K562 (cell line): ENCODE measurements around the gene PAN3.

Source experiments
- BACH1 ChIP-seq: fragments of 200-800 bp; sonication (Bioruptor generic); IDR thresholded peaks from 2 replicates; pipeline ENCODE4 v1.6.1; 2016; ENCODE audit warnings: missing genetic modification characterization, missing compliant biosample characterization
- CSDE1 ChIP-seq, 2 experiments: fragments of 450-650 bp; IDR thresholded peaks; 2 replicates each; pipeline ENCODE4 v1.6.1; 2016; ENCODE audit warnings: mild to moderate bottlenecking in 1 of 2
- DIDO1 ChIP-seq: fragments of 450-650 bp; IDR thresholded peaks from 2 replicates; pipeline ENCODE4 v1.6.1; 2016; ENCODE audit warnings: low read depth, missing biosample characterization, missing genetic modification characterization
- E2F3 ChIP-seq: fragments of 250-450 bp; sonication (Bioruptor Pico); IDR thresholded peaks from 2 replicates; pipeline ENCODE4 v1.4.0; 2020; ENCODE audit warnings: mild to moderate bottlenecking
- JUN ChIP-seq, 2 experiments: sonication (generic) in 1 of 2; formaldehyde crosslinking in 1 of 2; IDR thresholded peaks; 2 replicates each; pipeline versions ENCODE4 v1.6.1 to v1.8.0; 2012 to 2022; ENCODE audit warnings: borderline replicate concordance in 2 of 2, mild to moderate bottlenecking in 2 of 2, improper control_type of control experiment in 1 of 2, low read depth in 1 of 2, low read length in 1 of 2, missing genetic modification reagents in 1 of 2
- KAT8 ChIP-seq: fragments of 450-650 bp; IDR thresholded peaks from 2 replicates; pipeline ENCODE4 v1.6.1; 2016; ENCODE audit warnings: low read depth, mild to moderate bottlenecking
- PHB2 ChIP-seq: fragments of 450-650 bp; IDR thresholded peaks from 2 replicates; pipeline ENCODE4 v1.6.1; 2017; ENCODE audit warnings: low read depth
- SMC3 ChIP-seq: conservative IDR thresholded peaks from 2 replicates; pipeline ENCODE4 v1.6.1; 2011; ENCODE audit warnings: low read depth, low read length, improper control_type of control experiment; ENCODE audit not compliant: insufficient read depth
- SNAPC5 ChIP-seq: fragments of 250-450 bp; sonication (Bioruptor Pico); IDR thresholded peaks from 2 replicates; pipeline ENCODE4 v1.8.0; 2021; ENCODE audit warnings: moderate library complexity, mild to moderate bottlenecking, inconsistent platforms
- TF ChIP-seq, protein P1 (sequence below): sonication (generic); formaldehyde crosslinking; IDR thresholded peaks from 2 replicates; pipeline ENCODE4 v1.8.0; 2022; ENCODE audit warnings: mild to moderate bottlenecking, low read depth, missing genetic modification reagents
- TF ChIP-seq, protein P2 (sequence below): fragments of 450-650 bp; formaldehyde crosslinking; IDR thresholded peaks from 2 replicates; pipeline ENCODE4 v1.4.0; 2022; ENCODE audit warnings: missing genetic modification characterization

GRCh38 chr13:28219408-28220099 lies 81.2 kb downstream of the PAN3 start:
- TF ChIP-seq, protein P1, sequence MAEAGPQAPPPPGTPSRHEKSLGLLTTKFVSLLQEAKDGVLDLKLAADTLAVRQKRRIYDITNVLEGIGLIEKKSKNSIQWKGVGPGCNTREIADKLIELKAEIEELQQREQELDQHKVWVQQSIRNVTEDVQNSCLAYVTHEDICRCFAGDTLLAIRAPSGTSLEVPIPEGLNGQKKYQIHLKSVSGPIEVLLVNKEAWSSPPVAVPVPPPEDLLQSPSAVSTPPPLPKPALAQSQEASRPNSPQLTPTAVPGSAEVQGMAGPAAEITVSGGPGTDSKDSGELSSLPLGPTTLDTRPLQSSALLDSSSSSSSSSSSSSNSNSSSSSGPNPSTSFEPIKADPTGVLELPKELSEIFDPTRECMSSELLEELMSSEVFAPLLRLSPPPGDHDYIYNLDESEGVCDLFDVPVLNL, result no peak
- TF ChIP-seq CSDE1 (IDR thresholded peaks at IDR 0.05) (no peak), KAT8 (no peak), E2F3 (no peak), DIDO1 (tag) (no peak), SMC3 (no peak), BACH1 (tag) (no peak), PHB2 (no peak), JUN (IDR thresholded peaks at IDR 0.05; ENCODE audit: borderline replicate concordance, low read depth, low read length) (no peak), JUN (CRISPR knock-in tag; IDR thresholded peaks at IDR 0.05; ENCODE audit: borderline replicate concordance) (no peak), SNAPC5 (CRISPR knock-in tag) (no peak)
- TF ChIP-seq, protein P2, sequence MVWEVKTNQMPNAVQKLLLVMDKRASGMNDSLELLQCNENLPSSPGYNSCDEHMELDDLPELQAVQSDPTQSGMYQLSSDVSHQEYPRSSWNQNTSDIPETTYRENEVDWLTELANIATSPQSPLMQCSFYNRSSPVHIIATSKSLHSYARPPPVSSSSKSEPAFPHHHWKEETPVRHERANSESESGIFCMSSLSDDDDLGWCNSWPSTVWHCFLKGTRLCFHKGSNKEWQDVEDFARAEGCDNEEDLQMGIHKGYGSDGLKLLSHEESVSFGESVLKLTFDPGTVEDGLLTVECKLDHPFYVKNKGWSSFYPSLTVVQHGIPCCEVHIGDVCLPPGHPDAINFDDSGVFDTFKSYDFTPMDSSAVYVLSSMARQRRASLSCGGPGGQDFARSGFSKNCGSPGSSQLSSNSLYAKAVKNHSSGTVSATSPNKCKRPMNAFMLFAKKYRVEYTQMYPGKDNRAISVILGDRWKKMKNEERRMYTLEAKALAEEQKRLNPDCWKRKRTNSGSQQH (CRISPR knock-in tag), result no peak
